ENCODE results near the gene PDE2A. TPM values are rescaled to one million over a fixed set of nuclear protein-coding genes. Genes with fewer than 3 reads are reported as not detected.

Gene PDE2A
- total RNA-seq, 4 donors from 2014 or later = 13.4 to 26.6 (median 21.9) TPM

DNA sequence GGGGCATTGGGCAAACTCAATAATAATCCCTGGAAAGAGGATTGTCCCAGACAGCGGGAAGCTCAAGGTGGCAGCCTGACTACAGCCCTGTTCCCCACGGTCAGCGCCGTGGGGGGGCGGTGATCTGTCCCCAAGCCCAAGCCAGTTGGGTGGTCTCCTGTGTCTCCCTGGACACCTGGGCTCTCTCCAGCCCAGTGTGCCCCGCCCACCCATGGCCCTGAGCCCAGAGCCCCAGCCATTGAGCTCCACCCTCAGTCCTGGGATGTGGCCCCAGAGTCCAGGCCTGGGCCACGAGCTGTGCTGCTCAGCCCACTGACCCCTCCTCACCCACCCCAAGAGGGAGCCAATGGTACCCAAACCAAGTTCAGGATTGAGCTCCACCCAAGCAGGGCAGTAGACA lies 27.9 kb upstream of the PDE2A start:
- TF ChIP-seq, protein P1, sequence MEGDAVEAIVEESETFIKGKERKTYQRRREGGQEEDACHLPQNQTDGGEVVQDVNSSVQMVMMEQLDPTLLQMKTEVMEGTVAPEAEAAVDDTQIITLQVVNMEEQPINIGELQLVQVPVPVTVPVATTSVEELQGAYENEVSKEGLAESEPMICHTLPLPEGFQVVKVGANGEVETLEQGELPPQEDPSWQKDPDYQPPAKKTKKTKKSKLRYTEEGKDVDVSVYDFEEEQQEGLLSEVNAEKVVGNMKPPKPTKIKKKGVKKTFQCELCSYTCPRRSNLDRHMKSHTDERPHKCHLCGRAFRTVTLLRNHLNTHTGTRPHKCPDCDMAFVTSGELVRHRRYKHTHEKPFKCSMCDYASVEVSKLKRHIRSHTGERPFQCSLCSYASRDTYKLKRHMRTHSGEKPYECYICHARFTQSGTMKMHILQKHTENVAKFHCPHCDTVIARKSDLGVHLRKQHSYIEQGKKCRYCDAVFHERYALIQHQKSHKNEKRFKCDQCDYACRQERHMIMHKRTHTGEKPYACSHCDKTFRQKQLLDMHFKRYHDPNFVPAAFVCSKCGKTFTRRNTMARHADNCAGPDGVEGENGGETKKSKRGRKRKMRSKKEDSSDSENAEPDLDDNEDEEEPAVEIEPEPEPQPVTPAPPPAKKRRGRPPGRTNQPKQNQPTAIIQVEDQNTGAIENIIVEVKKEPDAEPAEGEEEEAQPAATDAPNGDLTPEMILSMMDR (IDR thresholded peaks at IDR 0.05 in 4 of 5, conservative IDR thresholded peaks at IDR 0.05 in 1 of 5) = no peak
- TF ChIP-seq POLR2A (IDR thresholded peaks at IDR 0.05) = no peak
- H3K27ac ChIP-seq = no peak overlapping the region
- DNase-seq (no peak), ATAC-seq (no peak)
- peaks cover 0 to 63% of the 10 kb centered on the region in 2 donors for H3K36me3 ChIP-seq
- in situ Hi-C loops (cut with MboI; ENCODE audit: low sequenced_read_pairs in 4 of 4) = loop anchor here in 1 of 4 donors (25.0 kb wide), 1 partner anchor 485 kb away; no protein-coding TSS in a partner anchor
- H3K4me3 ChIP-seq = no peak overlapping the region
- H3K4me1 ChIP-seq = peaks cover 0 to 5% of the 10 kb centered on the region in 2 donors
- no peaks in the 10 kb centered on the region for H3K27me3 ChIP-seq
- no peaks in the 10 kb centered on the region for H3K9me3 ChIP-seq
- intact Hi-C loops (cut with DNase I; ENCODE audit: low total_unique reads) = no loop called here

DNA sequence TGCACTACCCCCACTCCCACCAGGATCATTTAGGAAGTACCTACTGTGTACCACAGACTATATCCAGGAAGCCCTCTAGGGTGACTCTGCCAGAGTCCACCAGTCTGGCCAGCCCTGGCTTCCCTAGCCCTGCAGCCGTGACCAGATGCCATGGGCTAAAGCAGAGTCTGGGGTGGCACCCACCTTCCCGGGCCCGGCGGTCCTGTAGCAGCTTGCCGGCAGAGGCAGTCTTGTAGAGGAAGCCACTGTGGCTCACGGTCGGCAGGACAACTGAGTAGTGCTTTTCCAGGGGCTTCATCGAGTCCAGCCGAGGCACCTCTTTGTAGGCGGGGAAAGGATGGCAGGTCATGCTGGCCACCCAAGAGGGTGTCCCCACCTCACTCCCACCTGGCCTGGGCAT lies 27.2 kb upstream of the PDE2A start:
- H3K4me3 ChIP-seq = no peak overlapping the region
- peaks cover 0 to 63% of the 10 kb centered on the region in 2 donors for H3K36me3 ChIP-seq
- H3K27ac ChIP-seq = no peak overlapping the region
- no peaks in the 10 kb centered on the region for H3K27me3 ChIP-seq
- in situ Hi-C loops (cut with MboI; ENCODE audit: low sequenced_read_pairs in 4 of 4) = loop anchor here in 1 of 4 donors (25.0 kb wide), 1 partner anchor 486 kb away; no protein-coding TSS in a partner anchor
- peaks cover 0 to 5% of the 10 kb centered on the region in 2 donors for H3K4me1 ChIP-seq
- ATAC-seq (no peak), DNase-seq (no peak)
- TF ChIP-seq, protein P1 (IDR thresholded peaks at IDR 0.05 in 4 of 5, conservative IDR thresholded peaks at IDR 0.05 in 1 of 5) = no peak
- no peak for TF ChIP-seq POLR2A (IDR thresholded peaks at IDR 0.05)
- H3K9me3 ChIP-seq = no peaks in the 10 kb centered on the region
- intact Hi-C loops (cut with DNase I; ENCODE audit: low total_unique reads) = no loop called here

DNA sequence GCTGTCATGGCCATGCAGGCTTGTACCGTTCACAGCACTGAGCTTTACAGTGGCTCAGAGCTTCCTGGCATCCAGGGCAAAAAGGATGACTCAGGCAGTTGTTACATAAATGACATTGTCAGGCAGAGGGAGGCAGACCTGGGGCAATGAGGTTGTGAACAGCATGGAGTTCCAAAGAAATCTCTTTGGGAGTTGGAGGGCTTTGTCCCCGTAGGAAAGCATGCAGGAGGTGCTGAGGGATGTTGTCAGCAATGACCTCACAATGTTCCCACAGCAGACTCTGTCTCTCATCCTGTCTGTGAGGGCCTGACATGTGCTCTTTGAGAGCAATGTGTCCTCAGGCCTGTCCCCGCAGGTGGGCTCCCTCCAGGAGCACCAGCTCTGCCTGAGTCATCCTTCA lies 25.9 kb upstream of the PDE2A start:
- no peak overlapping the region for H3K27ac ChIP-seq
- in situ Hi-C loops (cut with MboI; ENCODE audit: low sequenced_read_pairs in 4 of 4) = loop anchor here in 1 of 4 donors (25.0 kb wide), 1 partner anchor 487 kb away; no protein-coding TSS in a partner anchor
- peaks cover 0 to 70% of the 10 kb centered on the region in 2 donors for H3K36me3 ChIP-seq
- H3K27me3 ChIP-seq = no peaks in the 10 kb centered on the region
- no peaks in the 10 kb centered on the region for H3K9me3 ChIP-seq
- peaks cover 0 to 5% of the 10 kb centered on the region in 2 donors for H3K4me1 ChIP-seq
- no peak for TF ChIP-seq POLR2A (IDR thresholded peaks at IDR 0.05)
- TF ChIP-seq, protein P1 (IDR thresholded peaks at IDR 0.05 in 4 of 5, conservative IDR thresholded peaks at IDR 0.05 in 1 of 5) = no peak
- no peak overlapping the region for H3K4me3 ChIP-seq
- ATAC-seq (peak in 1 of 2 donors; percentile 53), DNase-seq (no peak)
- intact Hi-C loops (cut with DNase I; ENCODE audit: low total_unique reads) = no loop called here

DNA sequence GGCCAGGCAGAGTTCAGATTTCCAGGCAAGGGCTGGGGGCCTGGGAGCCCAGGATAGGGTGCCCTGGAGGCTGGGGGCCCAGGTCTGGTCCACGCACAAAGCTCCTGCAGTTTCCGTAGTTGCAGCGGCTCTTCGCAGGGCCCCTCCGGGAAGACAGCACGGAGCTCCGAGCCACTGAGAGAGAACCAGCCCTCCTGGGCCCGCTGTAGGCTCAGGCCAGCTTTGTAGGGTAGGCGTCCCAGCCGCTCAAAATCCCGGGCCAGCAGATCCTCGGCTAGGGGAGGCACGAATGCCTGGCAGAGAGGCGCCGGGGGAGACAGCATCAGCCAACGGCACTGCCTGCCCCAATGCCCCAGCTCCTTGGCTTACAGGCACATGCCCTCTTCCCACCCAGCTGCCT lies 23.6 kb upstream of the PDE2A start:
- H3K27me3 ChIP-seq = no peaks in the 10 kb centered on the region

More for the DNA sequence above, 23.6 kb upstream of the PDE2A start:
- in situ Hi-C loops (cut with MboI; ENCODE audit: low sequenced_read_pairs in 4 of 4) (no loop called here), intact Hi-C loops (cut with DNase I; ENCODE audit: low total_unique reads) (no loop called here)
- DNase-seq (no peak), ATAC-seq (no peak)
- TF ChIP-seq, protein P1 (IDR thresholded peaks at IDR 0.05 in 4 of 5, conservative IDR thresholded peaks at IDR 0.05 in 1 of 5) = no peak
- no peak for TF ChIP-seq POLR2A (IDR thresholded peaks at IDR 0.05)
- no peak overlapping the region for H3K4me3 ChIP-seq
- no peak overlapping the region for H3K27ac ChIP-seq
- peaks cover 0 to 86% of the 10 kb centered on the region in 2 donors for H3K36me3 ChIP-seq
- peaks cover 0 to 1% of the 10 kb centered on the region in 2 donors for H3K4me1 ChIP-seq
- H3K9me3 ChIP-seq = no peaks in the 10 kb centered on the region

Data from gastrocnemius medialis (tissue), 4 donors.